ENCODE results near the gene BIRC5. TPM values are rescaled to one million over a fixed set of nuclear protein-coding genes. Genes with fewer than 3 reads are reported as not detected.
A peak's percentile ranks its signal among the peaks of the same experiment; 100 is the strongest.

BIRC5 gene
- total and polyA plus RNA-seq, 3 donors from 2014 or later, result 12.4 to 58.5 (median 28.1) TPM

DNA sequence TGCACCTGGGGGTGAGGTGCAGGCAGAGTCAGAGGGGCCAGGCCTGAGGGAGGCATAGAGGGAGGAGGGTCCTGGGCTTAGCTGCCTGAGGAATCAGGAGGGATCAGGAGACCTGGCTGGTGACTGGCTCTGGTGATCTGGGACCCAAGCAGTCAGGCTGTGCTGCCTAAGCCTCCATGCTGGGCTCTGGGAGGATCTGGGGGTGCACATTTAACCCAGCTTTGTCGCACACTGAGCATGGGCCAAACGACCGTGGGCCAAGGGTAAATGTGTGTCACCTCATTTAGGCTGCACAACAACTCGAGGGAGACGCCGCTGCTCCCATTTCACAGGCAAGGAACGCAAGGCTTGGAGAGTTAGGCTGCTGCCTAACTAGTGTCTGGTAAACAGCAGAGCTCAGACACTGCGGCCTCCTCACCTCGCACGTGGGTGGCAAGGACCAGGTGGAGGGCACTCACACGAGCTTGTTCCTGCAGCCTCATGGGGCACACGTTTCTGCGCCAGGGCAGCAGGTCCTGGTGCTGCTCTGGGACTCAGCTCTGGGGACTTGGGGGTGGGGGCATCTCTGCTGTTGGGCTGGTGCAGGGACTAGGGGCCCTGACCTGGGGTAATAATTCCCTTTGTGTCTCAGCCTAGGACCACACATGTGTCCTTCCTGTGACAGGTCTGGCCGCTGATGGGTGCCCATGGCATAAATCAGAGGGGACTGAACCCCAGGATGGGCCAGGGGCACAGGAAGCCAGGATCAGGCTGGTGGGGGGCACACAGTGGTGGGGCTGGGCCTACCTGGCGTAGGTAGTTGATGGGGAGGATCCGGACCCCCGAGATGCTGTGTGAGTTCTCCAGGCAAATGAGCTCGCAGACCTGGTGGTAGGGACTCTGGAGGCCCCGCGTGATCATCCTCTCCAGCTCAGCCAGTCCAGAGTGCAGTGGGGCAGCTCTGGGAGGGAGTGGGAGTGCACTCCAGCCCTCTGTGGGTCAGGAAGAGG is 36.1 kb downstream of the BIRC5 start:
- intact Hi-C loops (cut with DNase I; ENCODE audit: low total_unique reads), result loop anchor here (10.0 kb wide), 1 partner anchor 135 kb away; no protein-coding TSS in a partner anchor
- WGBS, 2 donors, result 69 to 75% methylated on average over 7 to 19 of the region's 20 CpGs
- Histone ChIP-seq H3K9me3 (no peaks in the 10 kb centered on the region), H3K27ac (no peak overlapping the region), H3K27me3 (no peaks in the 10 kb centered on the region), H3K36me3 (ENCODE audit: low read depth, missing control alignments) (no peaks in the 10 kb centered on the region), H3K4me1 (peaks cover 6% of the 10 kb centered on the region), H3K4me3 (no peak overlapping the region)
- TF ChIP-seq, protein P1, sequence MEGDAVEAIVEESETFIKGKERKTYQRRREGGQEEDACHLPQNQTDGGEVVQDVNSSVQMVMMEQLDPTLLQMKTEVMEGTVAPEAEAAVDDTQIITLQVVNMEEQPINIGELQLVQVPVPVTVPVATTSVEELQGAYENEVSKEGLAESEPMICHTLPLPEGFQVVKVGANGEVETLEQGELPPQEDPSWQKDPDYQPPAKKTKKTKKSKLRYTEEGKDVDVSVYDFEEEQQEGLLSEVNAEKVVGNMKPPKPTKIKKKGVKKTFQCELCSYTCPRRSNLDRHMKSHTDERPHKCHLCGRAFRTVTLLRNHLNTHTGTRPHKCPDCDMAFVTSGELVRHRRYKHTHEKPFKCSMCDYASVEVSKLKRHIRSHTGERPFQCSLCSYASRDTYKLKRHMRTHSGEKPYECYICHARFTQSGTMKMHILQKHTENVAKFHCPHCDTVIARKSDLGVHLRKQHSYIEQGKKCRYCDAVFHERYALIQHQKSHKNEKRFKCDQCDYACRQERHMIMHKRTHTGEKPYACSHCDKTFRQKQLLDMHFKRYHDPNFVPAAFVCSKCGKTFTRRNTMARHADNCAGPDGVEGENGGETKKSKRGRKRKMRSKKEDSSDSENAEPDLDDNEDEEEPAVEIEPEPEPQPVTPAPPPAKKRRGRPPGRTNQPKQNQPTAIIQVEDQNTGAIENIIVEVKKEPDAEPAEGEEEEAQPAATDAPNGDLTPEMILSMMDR (IDR thresholded peaks at IDR 0.05), result no peak
- no peak for TF ChIP-seq POLR2A (IDR thresholded peaks at IDR 0.05)
- no peak for DNase-seq

GRCh38 chr17:78250891-78251772 is 37.1 kb downstream of the BIRC5 start:
- Histone ChIP-seq H3K27me3 (no peaks in the 10 kb centered on the region), H3K27ac (no peak overlapping the region), H3K4me3 (no peak overlapping the region), H3K36me3 (ENCODE audit: low read depth, missing control alignments) (no peaks in the 10 kb centered on the region), H3K9me3 (no peaks in the 10 kb centered on the region), H3K4me1 (peaks cover 6% of the 10 kb centered on the region)
- peak; percentile 85 for DNase-seq
- 45 to 60% methylated on average over 1 to 27 of the region's 27 CpGs for WGBS, 2 donors
- intact Hi-C loops (cut with DNase I; ENCODE audit: low total_unique reads), result loop anchor here (10.0 kb wide), 1 partner anchor 136 kb away; no protein-coding TSS in a partner anchor
- TF ChIP-seq POLR2A (IDR thresholded peaks at IDR 0.05), result no peak
- TF ChIP-seq, protein P1 (IDR thresholded peaks at IDR 0.05), result peak; percentile 95 to 98 (median 95)

GRCh38 chr17:78251773-78252103 is 37.7 kb downstream of the BIRC5 start:
- intact Hi-C loops (cut with DNase I; ENCODE audit: low total_unique reads), result loop anchor here (10.0 kb wide), 1 partner anchor 137 kb away; no protein-coding TSS in a partner anchor
- 67 to 79% methylated on average over 6 of the region's 6 CpGs for WGBS, 2 donors
- DNase-seq, result no peak
- no peaks in the 10 kb centered on the region for H3K36me3 ChIP-seq (ENCODE audit: low read depth, missing control alignments)
- H3K27ac ChIP-seq, result no peak overlapping the region
- TF ChIP-seq, protein P1 (IDR thresholded peaks at IDR 0.05), result no peak
- no peak for TF ChIP-seq POLR2A (IDR thresholded peaks at IDR 0.05)
- peaks cover 6% of the 10 kb centered on the region for H3K4me1 ChIP-seq
- H3K4me3 ChIP-seq, result no peak overlapping the region
- H3K9me3 ChIP-seq, result no peaks in the 10 kb centered on the region
- H3K27me3 ChIP-seq, result no peaks in the 10 kb centered on the region

GRCh38 chr17:78252111-78252634 is 38.1 kb downstream of the BIRC5 start:
- no peak overlapping the region for H3K27ac ChIP-seq
- no peaks in the 10 kb centered on the region for H3K27me3 ChIP-seq
- H3K4me3 ChIP-seq, result no peak overlapping the region
- no peak for TF ChIP-seq POLR2A (IDR thresholded peaks at IDR 0.05)
- TF ChIP-seq, protein P1 (IDR thresholded peaks at IDR 0.05), result no peak
- intact Hi-C loops (cut with DNase I; ENCODE audit: low total_unique reads), result loop anchor here (10.0 kb wide), 1 partner anchor 137 kb away; no protein-coding TSS in a partner anchor
- 82 to 88% methylated on average over 9 to 10 of the region's 12 CpGs for WGBS, 2 donors
- H3K4me1 ChIP-seq, result peaks cover 6% of the 10 kb centered on the region
- no peaks in the 10 kb centered on the region for H3K9me3 ChIP-seq
- no peaks in the 10 kb centered on the region for H3K36me3 ChIP-seq (ENCODE audit: low read depth, missing control alignments)
- DNase-seq, result no peak

Data from testis (tissue), 3 donors.